ENCODE results near the gene ATF6. TPM values are rescaled to one million over a fixed set of nuclear protein-coding genes. Genes with fewer than 3 reads are reported as not detected.

The ATF6 gene
- total RNA-seq, 1 experiment from 2014 or later: 35.3 TPM

DNA sequence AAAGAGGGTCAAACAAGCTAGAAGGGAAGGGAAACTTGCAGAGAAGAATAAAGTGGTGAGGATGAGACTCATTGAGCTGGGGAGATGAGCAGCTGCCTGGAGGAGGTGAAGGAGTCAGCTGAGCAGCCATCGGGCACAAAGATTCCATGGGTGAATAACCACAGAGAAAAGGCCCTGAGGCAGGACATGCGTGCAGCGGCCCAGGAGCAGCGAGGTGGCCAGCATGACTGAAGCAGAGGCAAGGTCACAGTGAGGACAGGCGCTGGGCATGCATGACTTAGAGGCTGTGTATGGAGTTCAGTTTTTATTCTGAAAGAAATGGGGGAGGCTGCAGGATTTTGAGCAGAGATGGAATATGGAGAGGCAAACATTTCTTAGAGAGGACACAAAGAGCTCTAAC lies 232.7 kb downstream of the ATF6 start:
- Mint-ChIP-seq H3K9me3 (ENCODE audit: low read depth, unreplicated experiment) (no peaks in the 10 kb centered on the region), H3K4me1 (ENCODE audit: low read depth, unreplicated experiment) (no peaks in the 10 kb centered on the region), H3K4me3 (ENCODE audit: low read depth, unreplicated experiment) (no peak overlapping the region), H3K36me3 (ENCODE audit: insufficient read depth, unreplicated experiment) (no peaks in the 10 kb centered on the region), H3K27ac (ENCODE audit: unreplicated experiment) (no peak overlapping the region), H3K27me3 (ENCODE audit: unreplicated experiment) (peaks cover 40% of the 10 kb centered on the region)
- intact Hi-C loops (cut with micrococcal nuclease; ENCODE audit: unreplicated experiment): no loop called here
- DNase-seq: no peak
- no TSS peak for BruUV-seq (replicated peaks)
- TF ChIP-seq, protein P1, sequence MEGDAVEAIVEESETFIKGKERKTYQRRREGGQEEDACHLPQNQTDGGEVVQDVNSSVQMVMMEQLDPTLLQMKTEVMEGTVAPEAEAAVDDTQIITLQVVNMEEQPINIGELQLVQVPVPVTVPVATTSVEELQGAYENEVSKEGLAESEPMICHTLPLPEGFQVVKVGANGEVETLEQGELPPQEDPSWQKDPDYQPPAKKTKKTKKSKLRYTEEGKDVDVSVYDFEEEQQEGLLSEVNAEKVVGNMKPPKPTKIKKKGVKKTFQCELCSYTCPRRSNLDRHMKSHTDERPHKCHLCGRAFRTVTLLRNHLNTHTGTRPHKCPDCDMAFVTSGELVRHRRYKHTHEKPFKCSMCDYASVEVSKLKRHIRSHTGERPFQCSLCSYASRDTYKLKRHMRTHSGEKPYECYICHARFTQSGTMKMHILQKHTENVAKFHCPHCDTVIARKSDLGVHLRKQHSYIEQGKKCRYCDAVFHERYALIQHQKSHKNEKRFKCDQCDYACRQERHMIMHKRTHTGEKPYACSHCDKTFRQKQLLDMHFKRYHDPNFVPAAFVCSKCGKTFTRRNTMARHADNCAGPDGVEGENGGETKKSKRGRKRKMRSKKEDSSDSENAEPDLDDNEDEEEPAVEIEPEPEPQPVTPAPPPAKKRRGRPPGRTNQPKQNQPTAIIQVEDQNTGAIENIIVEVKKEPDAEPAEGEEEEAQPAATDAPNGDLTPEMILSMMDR (IDR thresholded peaks at IDR 0.05; ENCODE audit: unreplicated experiment): no peak
- CTCF ChIA-PET: no interaction called here

DNA sequence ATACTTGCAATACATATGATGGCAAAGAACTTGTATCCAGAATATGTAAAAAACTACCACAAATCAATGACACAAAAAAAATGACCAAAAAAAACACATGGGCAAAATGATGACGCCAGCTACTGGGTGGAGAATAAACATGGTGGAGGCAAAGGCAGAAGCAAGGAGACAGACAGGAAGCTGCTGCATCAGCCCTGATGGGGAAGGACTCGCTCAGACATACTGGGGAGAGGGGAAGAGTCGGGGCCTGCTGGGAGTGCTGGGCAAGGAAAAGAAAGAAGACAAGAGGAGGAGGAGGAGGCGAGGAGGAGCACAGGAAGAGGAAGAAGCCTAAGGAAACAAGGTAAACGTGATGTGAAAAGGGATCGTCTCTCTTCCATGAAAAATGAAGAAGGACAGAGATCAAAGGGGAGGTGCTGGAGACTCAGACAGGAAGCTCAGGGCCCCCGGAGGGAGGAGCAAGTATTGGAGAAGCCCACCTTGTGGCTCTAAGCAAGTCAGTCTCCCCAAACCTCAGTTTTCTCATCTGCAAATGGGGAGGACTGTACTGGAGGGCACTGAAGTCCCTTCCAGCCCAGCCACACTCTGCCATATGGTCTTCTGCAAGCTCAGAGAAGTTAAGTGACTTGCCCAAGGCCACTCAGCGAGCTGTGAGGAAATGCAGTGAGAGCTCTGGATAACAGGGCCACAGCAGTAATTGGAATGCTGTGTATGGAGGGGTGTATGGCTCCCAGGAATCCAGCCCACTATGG lies 233.4 kb downstream of the ATF6 start:
- CTCF ChIA-PET: no interaction called here
- no peak overlapping the region for H3K4me3 Mint-ChIP-seq (ENCODE audit: low read depth, unreplicated experiment)
- no peak for DNase-seq

GRCh38 chr1:162000053-162000420 lies 233.9 kb downstream of the ATF6 start:
- Mint-ChIP-seq H3K27me3 (ENCODE audit: unreplicated experiment) (peaks cover 40% of the 10 kb centered on the region), H3K4me3 (ENCODE audit: low read depth, unreplicated experiment) (no peak overlapping the region), H3K36me3 (ENCODE audit: insufficient read depth, unreplicated experiment) (no peaks in the 10 kb centered on the region), H3K4me1 (ENCODE audit: low read depth, unreplicated experiment) (no peaks in the 10 kb centered on the region), H3K27ac (ENCODE audit: unreplicated experiment) (no peak overlapping the region), H3K9me3 (ENCODE audit: low read depth, unreplicated experiment) (no peaks in the 10 kb centered on the region)
- DNase-seq: no peak
- TF ChIP-seq, protein P1 (IDR thresholded peaks at IDR 0.05; ENCODE audit: unreplicated experiment): no peak
- BruUV-seq (replicated peaks): no TSS peak
- intact Hi-C loops (cut with micrococcal nuclease; ENCODE audit: unreplicated experiment): no loop called here
- CTCF ChIA-PET: no interaction called here

More for the DNA sequence above, 233.4 kb downstream of the ATF6 start:
- no peak overlapping the region for H3K27ac Mint-ChIP-seq (ENCODE audit: unreplicated experiment)
- H3K36me3 Mint-ChIP-seq (ENCODE audit: insufficient read depth, unreplicated experiment): no peaks in the 10 kb centered on the region
- intact Hi-C loops (cut with micrococcal nuclease; ENCODE audit: unreplicated experiment): no loop called here
- H3K9me3 Mint-ChIP-seq (ENCODE audit: low read depth, unreplicated experiment): no peaks in the 10 kb centered on the region
- no peaks in the 10 kb centered on the region for H3K4me1 Mint-ChIP-seq (ENCODE audit: low read depth, unreplicated experiment)
- TF ChIP-seq, protein P1 (IDR thresholded peaks at IDR 0.05; ENCODE audit: unreplicated experiment): no peak
- peaks cover 40% of the 10 kb centered on the region for H3K27me3 Mint-ChIP-seq (ENCODE audit: unreplicated experiment)
- no TSS peak for BruUV-seq (replicated peaks)

DNA sequence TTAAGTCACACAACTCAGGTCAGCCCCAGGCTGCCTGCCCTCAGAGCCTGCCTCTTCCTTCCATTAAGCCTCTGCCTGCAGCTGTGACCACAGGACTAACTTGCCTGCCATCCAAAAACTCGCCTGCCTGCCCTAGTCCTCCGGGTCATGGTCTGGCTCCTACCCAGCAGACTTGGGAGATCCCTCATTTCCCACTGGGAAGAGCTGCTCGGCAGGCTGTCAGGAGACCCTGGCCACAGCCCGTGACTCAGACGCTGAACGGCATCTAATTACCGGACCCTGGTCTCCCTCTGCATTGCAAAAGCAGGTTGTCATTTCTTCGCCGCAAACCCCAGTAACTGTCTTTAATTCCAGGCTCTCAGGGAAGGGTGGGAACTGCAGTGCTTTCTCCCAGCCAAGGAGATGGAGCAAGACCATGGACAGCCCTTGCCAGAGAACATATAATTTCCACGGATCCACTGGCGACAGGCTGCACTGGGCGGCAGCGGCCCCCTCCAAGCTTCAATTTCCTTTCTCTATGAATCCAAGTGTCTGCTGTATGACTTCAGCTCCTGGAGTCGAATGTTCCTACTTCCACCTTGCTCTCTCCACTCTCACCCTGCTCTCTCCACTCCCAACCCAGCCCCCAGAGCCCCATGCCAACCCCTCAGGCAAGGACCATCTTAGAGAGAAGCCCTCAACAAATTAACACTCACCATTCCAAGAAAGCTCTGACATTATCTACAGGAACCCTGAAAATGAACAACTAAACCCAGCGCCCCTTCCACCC lies 237.1 kb downstream of the ATF6 start:
- CTCF ChIA-PET: no interaction called here
- H3K27ac Mint-ChIP-seq (ENCODE audit: unreplicated experiment): no peak overlapping the region
- no peaks in the 10 kb centered on the region for H3K36me3 Mint-ChIP-seq (ENCODE audit: insufficient read depth, unreplicated experiment)
- TF ChIP-seq, protein P1 (IDR thresholded peaks at IDR 0.05; ENCODE audit: unreplicated experiment): no peak
- peaks cover 58% of the 10 kb centered on the region for H3K27me3 Mint-ChIP-seq (ENCODE audit: unreplicated experiment)
- DNase-seq: no peak
- no peaks in the 10 kb centered on the region for H3K9me3 Mint-ChIP-seq (ENCODE audit: low read depth, unreplicated experiment)
- H3K4me1 Mint-ChIP-seq (ENCODE audit: low read depth, unreplicated experiment): no peaks in the 10 kb centered on the region
- no peak overlapping the region for H3K4me3 Mint-ChIP-seq (ENCODE audit: low read depth, unreplicated experiment)
- BruUV-seq (replicated peaks): no TSS peak
- intact Hi-C loops (cut with micrococcal nuclease; ENCODE audit: unreplicated experiment): no loop called here

Measured in Calu3 (cell line).